ENCODE data around the gene UBE2V1. TPM values are rescaled to one million over a fixed set of nuclear protein-coding genes. Genes with fewer than 3 reads are reported as not detected.

Gene UBE2V1
- total RNA-seq, 1 donor from 2014 or later = 149 TPM

GRCh38 chr20:50049442-50050026 is 63.4 kb downstream of the UBE2V1 start:
- Mint-ChIP-seq H3K36me3 (ENCODE audit: unreplicated experiment) (no peaks in the 10 kb centered on the region), H3K9me3 (ENCODE audit: unreplicated experiment) (peaks cover 5% of the 10 kb centered on the region), H3K4me3 (ENCODE audit: unreplicated experiment) (no peak overlapping the region), H3K27ac (ENCODE audit: unreplicated experiment) (no peak overlapping the region), H3K4me1 (ENCODE audit: low read depth, unreplicated experiment) (no peaks in the 10 kb centered on the region), H3K27me3 (ENCODE audit: unreplicated experiment) (peaks cover 3% of the 10 kb centered on the region)
- TF ChIP-seq CTCF (IDR thresholded peaks at IDR 0.05; ENCODE audit: partially characterized antibody, unreplicated experiment) = no peak
- no peak for DNase-seq

- DNase-seq = no peak
- Mint-ChIP-seq H3K36me3 (ENCODE audit: unreplicated experiment) (no peaks in the 10 kb centered on the region), H3K4me1 (ENCODE audit: low read depth, unreplicated experiment) (no peaks in the 10 kb centered on the region), H3K27me3 (ENCODE audit: unreplicated experiment) (peaks cover 3% of the 10 kb centered on the region), H3K27ac (ENCODE audit: unreplicated experiment) (no peak overlapping the region), H3K9me3 (ENCODE audit: unreplicated experiment) (peaks cover 5% of the 10 kb centered on the region), H3K4me3 (ENCODE audit: unreplicated experiment) (no peak overlapping the region)
- TF ChIP-seq CTCF (IDR thresholded peaks at IDR 0.05; ENCODE audit: partially characterized antibody, unreplicated experiment) = no peak
Measured at GRCh38 chr20:50048420-50049166, 64.4 kb downstream of the UBE2V1 start.

GRCh38 chr20:50044353-50044960 is 68.5 kb downstream of the UBE2V1 start:
- no peak overlapping the region for H3K27ac Mint-ChIP-seq (ENCODE audit: unreplicated experiment)
- no peak overlapping the region for H3K4me3 Mint-ChIP-seq (ENCODE audit: unreplicated experiment)
- TF ChIP-seq CTCF (IDR thresholded peaks at IDR 0.05; ENCODE audit: partially characterized antibody, unreplicated experiment) = no peak
- H3K27me3 Mint-ChIP-seq (ENCODE audit: unreplicated experiment) = no peaks in the 10 kb centered on the region
- no peaks in the 10 kb centered on the region for H3K36me3 Mint-ChIP-seq (ENCODE audit: unreplicated experiment)
- DNase-seq = no peak
- H3K9me3 Mint-ChIP-seq (ENCODE audit: unreplicated experiment) = peaks cover 7% of the 10 kb centered on the region
- H3K4me1 Mint-ChIP-seq (ENCODE audit: low read depth, unreplicated experiment) = peaks cover 2% of the 10 kb centered on the region

- H3K27me3 Mint-ChIP-seq (ENCODE audit: unreplicated experiment) = no peaks in the 10 kb centered on the region
- no peak for TF ChIP-seq CTCF (IDR thresholded peaks at IDR 0.05; ENCODE audit: partially characterized antibody, unreplicated experiment)
- no peak for DNase-seq
- H3K27ac Mint-ChIP-seq (ENCODE audit: unreplicated experiment) = no peak overlapping the region
- no peaks in the 10 kb centered on the region for H3K36me3 Mint-ChIP-seq (ENCODE audit: unreplicated experiment)
- H3K4me1 Mint-ChIP-seq (ENCODE audit: low read depth, unreplicated experiment) = peaks cover 2% of the 10 kb centered on the region
- no peak overlapping the region for H3K4me3 Mint-ChIP-seq (ENCODE audit: unreplicated experiment)
- peaks cover 6% of the 10 kb centered on the region for H3K9me3 Mint-ChIP-seq (ENCODE audit: unreplicated experiment)
Measured at GRCh38 chr20:50043573-50044352, 69.2 kb downstream of the UBE2V1 start.
